SK-N-SH treated with all-trans-retinoic acid at 6 μM for 48 hours (cell line): Measurements from ENCODE around the gene SMOC2.

Experiments
- ATAC-seq: fragments of 200-7000 bp; cut with Tn5 transposase; 3 replicates; pipeline ENCODE4 v1.9.1; 2020; ENCODE audit warnings: mild to moderate bottlenecking, moderate library complexity
- ARNTL ChIP-seq: fragments of 450-650 bp; formaldehyde crosslinking; IDR thresholded peaks from 2 replicates; pipeline ENCODE4 v1.5.0; 2020; ENCODE audit warnings: low read depth, mild to moderate bottlenecking, moderate library complexity, borderline replicate concordance
- BACH2 ChIP-seq: fragments of 250-450 bp; sonication (Bioruptor Pico); IDR thresholded peaks from 2 replicates; pipeline ENCODE4 v1.9.0; 2021; ENCODE audit warnings: mild to moderate bottlenecking, borderline replicate concordance
- CREB5 ChIP-seq: fragments of 250-450 bp; sonication (Bioruptor Pico); IDR thresholded peaks from 2 replicates; pipeline ENCODE4 v1.5.1; 2020; ENCODE audit warnings: low read depth, mild to moderate bottlenecking, moderate library complexity
- CSDC2 ChIP-seq: fragments of 250-450 bp; sonication (Bioruptor Pico); IDR thresholded peaks from 2 replicates; pipeline ENCODE4 v1.5.0; 2020; ENCODE audit warnings: mild to moderate bottlenecking, moderate library complexity
- CSRNP3 ChIP-seq: fragments of 250-450 bp; sonication (Bioruptor Pico); IDR thresholded peaks from 2 replicates; pipeline ENCODE4 v1.5.1; 2021; ENCODE audit warnings: mild to moderate bottlenecking, moderate library complexity
- ESRRG ChIP-seq: fragments of 250-450 bp; sonication (Bioruptor Pico); IDR thresholded peaks from 2 replicates; pipeline ENCODE4 v1.6.1; 2021; ENCODE audit warnings: mild to moderate bottlenecking
- GLIS3 ChIP-seq: fragments of 250-450 bp; sonication (Bioruptor Pico); IDR thresholded peaks from 2 replicates; pipeline ENCODE4 v1.5.0; 2020; ENCODE audit warnings: mild to moderate bottlenecking, moderate library complexity
- ISL1 ChIP-seq: fragments of 250-450 bp; sonication (Bioruptor Pico); IDR thresholded peaks from 2 replicates; pipeline ENCODE4 v2.1.2; 2022; ENCODE audit warnings: mild to moderate bottlenecking, moderate library complexity
- OSR1 ChIP-seq: fragments of 250-450 bp; sonication (Bioruptor Pico); IDR thresholded peaks from 2 replicates; pipeline ENCODE4 v1.8.0; 2022; ENCODE audit warnings: moderate library complexity, mild to moderate bottlenecking, inconsistent platforms
- PATZ1 ChIP-seq: fragments of 250-450 bp; sonication (Bioruptor Pico); IDR thresholded peaks from 2 replicates; pipeline ENCODE4 v1.8.0; 2020; ENCODE audit warnings: mild to moderate bottlenecking, moderate library complexity, borderline replicate concordance
- POU6F1 ChIP-seq: fragments of 250-450 bp; sonication (Bioruptor Pico); IDR thresholded peaks from 2 replicates; pipeline ENCODE4 v1.8.0; 2021; ENCODE audit warnings: low read depth, mild to moderate bottlenecking, moderate library complexity, borderline replicate concordance
- PPARA ChIP-seq: fragments of 250-450 bp; sonication (Bioruptor Pico); IDR thresholded peaks from 2 replicates; pipeline ENCODE4 v1.5.0; 2020; ENCODE audit warnings: mild to moderate bottlenecking, borderline replicate concordance
- RARB ChIP-seq: fragments of 250-450 bp; sonication (Bioruptor Pico); IDR thresholded peaks from 2 replicates; pipeline ENCODE4 v1.8.0; 2021; ENCODE audit warnings: mild to moderate bottlenecking, moderate library complexity
- SNAI2 ChIP-seq: fragments of 250-450 bp; sonication (Bioruptor Pico); IDR thresholded peaks from 2 replicates; pipeline ENCODE4 v1.5.0; 2020; ENCODE audit warnings: mild to moderate bottlenecking, moderate library complexity
- TCF4 ChIP-seq: fragments of 250-450 bp; sonication (Bioruptor Pico); IDR thresholded peaks from 2 replicates; pipeline ENCODE4 v1.8.0; 2021; ENCODE audit warnings: mild to moderate bottlenecking, moderate library complexity, borderline replicate concordance
- TSHZ2 ChIP-seq: fragments of 250-450 bp; sonication (Bioruptor Pico); IDR thresholded peaks from 2 replicates; pipeline ENCODE4 v1.5.0; 2020; ENCODE audit warnings: mild to moderate bottlenecking, moderate library complexity
- ZC3H10 ChIP-seq: fragments of 250-450 bp; sonication (Bioruptor Pico); IDR thresholded peaks from 2 replicates; pipeline ENCODE4 v1.5.1; 2021; ENCODE audit warnings: mild to moderate bottlenecking, moderate library complexity
- ZFP3 ChIP-seq: fragments of 250-450 bp; sonication (Bioruptor Pico); IDR thresholded peaks from 2 replicates; pipeline ENCODE4 v1.5.0; 2020; ENCODE audit warnings: mild to moderate bottlenecking, moderate library complexity
- ZFP30 ChIP-seq: fragments of 450-650 bp; formaldehyde crosslinking; IDR thresholded peaks from 2 replicates; pipeline ENCODE4 v1.5.0; 2022; ENCODE audit warnings: mild to moderate bottlenecking, moderate library complexity
- ZNF565 ChIP-seq: fragments of 450-650 bp; formaldehyde crosslinking; conservative IDR thresholded peaks from 2 replicates; pipeline ENCODE4 v1.5.0; 2020; ENCODE audit warnings: low read depth, mild to moderate bottlenecking, moderate library complexity
- ZNF70 ChIP-seq: fragments of 450-650 bp; formaldehyde crosslinking; IDR thresholded peaks from 2 replicates; pipeline ENCODE4 v1.5.0; 2020; ENCODE audit warnings: mild to moderate bottlenecking, moderate library complexity
- ZNF8 ChIP-seq: fragments of 450-650 bp; formaldehyde crosslinking; IDR thresholded peaks from 2 replicates; pipeline ENCODE4 v1.5.0; 2020; ENCODE audit warnings: mild to moderate bottlenecking, moderate library complexity

The SMOC2 gene

GRCh38 chr6:168451805-168452517 lies 11.0 kb downstream of the SMOC2 start:
- TF ChIP-seq ZNF565 (CRISPR knock-in tag) (no peak), BACH2 (CRISPR knock-in tag) (no peak), ISL1 (CRISPR knock-in tag) (no peak), OSR1 (CRISPR knock-in tag) (no peak), ARNTL (CRISPR knock-in tag) (no peak), PATZ1 (no peak), GLIS3 (CRISPR knock-in tag) (no peak), ZFP30 (CRISPR knock-in tag) (no peak), CSRNP3 (CRISPR knock-in tag) (no peak), ZC3H10 (no peak), CSDC2 (no peak), ESRRG (CRISPR knock-in tag) (no peak), TCF4 (CRISPR knock-in tag) (no peak), RARB (CRISPR knock-in tag) (no peak), CREB5 (CRISPR knock-in tag) (no peak), ZFP3 (CRISPR knock-in tag) (no peak), SNAI2 (no peak), ZNF8 (CRISPR knock-in tag) (no peak), ZNF70 (CRISPR knock-in tag) (no peak), POU6F1 (CRISPR knock-in tag) (no peak)
- ATAC-seq, result no peak

DNA sequence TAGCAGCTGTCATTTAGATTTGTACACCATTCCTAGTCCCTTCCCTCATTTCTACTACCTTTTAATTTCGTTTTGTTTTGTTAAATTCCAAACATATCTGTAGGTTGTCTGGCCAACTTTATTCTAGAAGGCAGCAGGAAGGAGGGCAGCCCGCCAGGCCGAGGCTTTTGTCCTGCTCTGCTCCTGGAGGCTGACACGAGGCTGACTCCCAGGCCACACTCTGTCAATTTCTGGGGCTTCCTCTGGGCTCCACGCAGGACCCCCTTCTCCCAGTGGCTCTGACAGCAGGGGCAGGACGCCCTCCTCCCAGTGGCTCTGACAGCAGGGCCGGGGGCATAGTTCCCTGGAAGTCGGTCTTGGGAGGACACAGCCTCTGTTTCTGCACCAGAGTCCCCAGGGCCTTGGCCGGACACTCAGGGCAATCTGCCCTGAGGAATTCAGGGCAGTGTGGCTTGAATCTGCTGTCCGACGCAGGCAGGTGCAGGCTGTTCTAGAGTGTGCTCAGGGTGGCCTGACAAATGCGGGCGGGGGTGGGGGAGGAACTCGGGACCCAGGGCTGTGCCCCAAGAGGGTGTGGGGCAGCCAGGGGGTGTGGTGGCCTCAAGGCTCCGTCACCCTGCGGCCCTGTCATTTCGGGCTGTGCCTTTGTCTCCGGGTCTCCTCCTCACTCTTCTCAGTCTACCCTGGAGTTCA lies 11.8 kb downstream of the SMOC2 start:
- ATAC-seq, result no peak
- TF ChIP-seq TCF4 (CRISPR knock-in tag) (no peak), CSRNP3 (CRISPR knock-in tag) (no peak), ZNF565 (CRISPR knock-in tag) (no peak), RARB (CRISPR knock-in tag) (no peak), POU6F1 (CRISPR knock-in tag) (no peak), ISL1 (CRISPR knock-in tag) (no peak), PPARA (CRISPR knock-in tag) (no peak), ARNTL (CRISPR knock-in tag) (no peak), PATZ1 (no peak), BACH2 (CRISPR knock-in tag) (no peak), TSHZ2 (no peak), CREB5 (CRISPR knock-in tag) (no peak)
